Choroid plexus epithelial cell (primary cell): Measurements from ENCODE around the gene CACNA1D.

Source experiments
- DNase-seq: peaks from one replicate; pipeline ENCODE4 v3.0.0-alpha.2; 2010; ENCODE audit warnings: low read depth
- H3K4me3 ChIP-seq: 2 replicates; pipeline ENCODE4 v1.5.1; 2011; ENCODE audit warnings: low read depth, mild to moderate bottlenecking, control low read depth, low read length, moderate library complexity
- CTCF ChIP-seq: conservative IDR thresholded peaks from 2 replicates; pipeline ENCODE4 v1.5.1; 2011; ENCODE audit warnings: low read depth, mild to moderate bottlenecking, control low read depth, inconsistent platforms, low read length, moderate library complexity

Gene CACNA1D

GRCh38 chr3:53641397-53641796, 147.0 kb downstream of the CACNA1D start:
- H3K4me3 ChIP-seq, result no peak overlapping the region
- TF ChIP-seq CTCF, result no peak
- no peak for DNase-seq

GRCh38 chr3:53642211-53642610, 147.8 kb downstream of the CACNA1D start:
- no peak for TF ChIP-seq CTCF
- no peak overlapping the region for H3K4me3 ChIP-seq
- no peak for DNase-seq

GRCh38 chr3:53643757-53644156, 149.3 kb downstream of the CACNA1D start:
- DNase-seq, result no peak
- peak; percentile 8 for TF ChIP-seq CTCF
- H3K4me3 ChIP-seq, result no peak overlapping the region

GRCh38 chr3:53645754-53646153, 151.3 kb downstream of the CACNA1D start:
- H3K4me3 ChIP-seq, result no peak overlapping the region
- DNase-seq, result no peak
- TF ChIP-seq CTCF, result no peak

GRCh38 chr3:53646723-53647122, 152.3 kb downstream of the CACNA1D start:
- no peak for DNase-seq
- H3K4me3 ChIP-seq, result no peak overlapping the region
- no peak for TF ChIP-seq CTCF

- TF ChIP-seq CTCF, result no peak
- DNase-seq, result no peak
- no peak overlapping the region for H3K4me3 ChIP-seq
Measured at GRCh38 chr3:53649816-53650215, 155.4 kb downstream of the CACNA1D start.

- no peak for DNase-seq
- no peak for TF ChIP-seq CTCF
- H3K4me3 ChIP-seq, result no peak overlapping the region
Measured at GRCh38 chr3:53650424-53650823, 156.0 kb downstream of the CACNA1D start.
